OCI-LY7 (cell line): ENCODE results near the gene HS6ST3.

Experiments used
- CTCF ChIP-seq: fragments of 200-600 bp; sonication (generic); conservative IDR thresholded peaks from 2 replicates; pipeline ENCODE4 v1.5.1; 2014; ENCODE audit warnings: mild to moderate bottlenecking, antibody characterized with exemption, low read length, moderate library complexity, mixed read lengths
- EZH2phosphoT487 ChIP-seq: fragments of 200-600 bp; sonication (generic); IDR thresholded peaks from 2 replicates; pipeline ENCODE4 v1.6.1; 2018; ENCODE audit warnings: low read depth, borderline replicate concordance, mild to moderate bottlenecking, mixed run types, antibody characterized with exemption, low read length, moderate library complexity, mixed read lengths

GRCh38 chr13:96080676-96081075 is 9.2 kb upstream of the HS6ST3 start:
- no peak for TF ChIP-seq CTCF
- no peak for TF ChIP-seq EZH2phosphoT487
